ENCODE results near the gene PAX8. TPM values are rescaled to one million over a fixed set of nuclear protein-coding genes. Genes with fewer than 3 reads are reported as not detected.

Gene PAX8
- total and polyA plus RNA-seq, 2 of the 13 experiments (the other 11 are each of a cell fraction or from before 2014, with no cell fraction given), result 1.5 to 8.8 TPM

GRCh38 chr2:113174376-113174750 lies 104.4 kb downstream of the PAX8 start:
- Histone ChIP-seq H3K36me3 (replicated peaks in 1 of 2; ENCODE audit: control insufficient read depth in 1 of 2, insufficient read depth in 2 of 2, low read length in 2 of 2) (no peaks in the 10 kb centered on the region), H3K4me2 (ENCODE audit: low read depth, low read length) (peak overlapping the region; percentile 63), H3K4me3 (replicated peaks in 1 of 3; ENCODE audit: insufficient read depth in 1 of 3, low read depth in 2 of 3, low read length in 3 of 3) (peak overlapping the region; percentile 32 to 59 (median 42)), H2AFZ (ENCODE audit: low read length) (no peak overlapping the region), H3K9ac (ENCODE audit: insufficient read depth, low read depth, low read length) (peak overlapping the region; percentile 48; the same call in 1 of the 2 replicates), H3K9me3 (ENCODE audit: low read length) (no peaks in the 10 kb centered on the region), H3K27me3 (ENCODE audit: control insufficient read depth in 1 of 2, insufficient read depth in 2 of 2, low read length in 2 of 2) (peaks cover 0 to 4% of the 10 kb centered on the region in 2 experiments; a peak in 2 of 5 replicates), H3K79me2 (ENCODE audit: insufficient read depth, low read length) (no peaks in the 10 kb centered on the region), H3K27ac (ENCODE audit: extremely low read length, insufficient read depth, low read length) (no peak overlapping the region), H3K4me1 (ENCODE audit: insufficient read depth, low read length) (peaks cover 67% of the 10 kb centered on the region), H4K20me1 (ENCODE audit: insufficient read depth, low read length) (no peaks in the 10 kb centered on the region)
- DNase-seq (ENCODE audit: low spot score), result no peak
- in situ Hi-C loops (cut with HindIII; ENCODE audit: extremely low pct_ligation_motif_present, low pct_unique_long_range_greater_than_20kb), result no loop called here
- ChIA-PET POLR2A (interaction anchor here (0.9 to 5.2 kb wide), 6 partner anchors 9 to 86 kb away, joined by 3 to 36 read pairs (median 16); partner anchors contain the start of gene IL1RN), CTCF (ENCODE audit: low intra/inter-chr PET ratio, low total read pairs) (interaction anchor here (0.7 kb wide), 1 partner anchor 36 kb away, joined by 3 read pairs; no protein-coding TSS in a partner anchor)
- 15% methylated on average over 2 of the region's 3 CpGs for WGBS (ENCODE audit: low lambda C conversion rate)
- BruUV-seq (replicated peaks), result no TSS peak
- intact Hi-C loops (cut with micrococcal nuclease; ENCODE audit: unreplicated experiment), result no loop called here
- FAIRE-seq, result no peak
- ATAC-seq, result peak; percentile 33
- TF ChIP-seq SIN3B (IDR thresholded peaks at IDR 0.05; ENCODE audit: low read length) (no peak), PBX3 (CRISPR knock-in tag; IDR thresholded peaks at IDR 0.05; ENCODE audit: borderline replicate concordance) (no peak), ZNF275 (CRISPR knock-in tag; IDR thresholded peaks at IDR 0.05; ENCODE audit: borderline replicate concordance) (0 out of 2 replicates have a peak, but pooled peaks have one; percentile 2), SNRNP70 (IDR thresholded peaks at IDR 0.05; ENCODE audit: low read depth, low read length) (no peak), CTCF (CRISPR knock-in tag; IDR thresholded peaks at IDR 0.05) (0 out of 2 replicates have a peak, but pooled peaks have one; percentile 32), ARID4A (CRISPR knock-in tag; IDR thresholded peaks at IDR 0.05; ENCODE audit: borderline replicate concordance) (0 out of 2 replicates have a peak, but pooled peaks have one; percentile 7), HNF1B (CRISPR knock-in tag; IDR thresholded peaks at IDR 0.05) (0 out of 2 replicates have a peak, but pooled peaks have one; percentile 40), SETDB1 (CRISPR knock-in tag; IDR thresholded peaks at IDR 0.05; ENCODE audit: borderline replicate concordance) (no peak), GATAD1 (CRISPR knock-in tag; IDR thresholded peaks at IDR 0.05) (no peak), HIC2 (CRISPR knock-in tag; IDR thresholded peaks at IDR 0.05; ENCODE audit: low read depth) (no peak), ZNF709 (CRISPR knock-in tag; IDR thresholded peaks at IDR 0.05) (no peak)
